Calu3 (cell line): ENCODE results near the gene LCLAT1. TPM values are rescaled to one million over a fixed set of nuclear protein-coding genes. Genes with fewer than 3 reads are reported as not detected.
"Not testable (repeated sequence)": the region's sequence is repeated elsewhere in the genome, so short reads cannot be mapped to it uniquely, and the experiment has no call there.

Source experiments
- BruUV-seq: library from RNA; stranded (reverse); fragments of 400-500 nt; replicated peaks from 2 replicates; lab custom pipeline; 2021; lab: Mats Ljungman, UMichigan
- CTCF ChIA-PET: fragments of 300-600 bp; sonication (Branson Sonifier 250); formaldehyde crosslinking; loops from one replicate; lab custom pipeline; 2022; ENCODE audit warnings: antibody characterized with exemption; lab: Charles Lee
- DNase-seq: peaks from one replicate; pipeline ENCODE4 v3.0.0; 2022
- H3K27ac Mint-ChIP-seq: one replicate; pipeline ENCODE4 v1.8.0; 2022; ENCODE audit warnings: mixed read lengths; ENCODE audit not compliant: unreplicated experiment
- H3K27me3 Mint-ChIP-seq: one replicate; pipeline ENCODE4 v1.8.0; 2022; ENCODE audit warnings: mixed read lengths; ENCODE audit not compliant: unreplicated experiment
- H3K36me3 Mint-ChIP-seq: one replicate; pipeline ENCODE4 v1.8.0; 2022; ENCODE audit warnings: mild to moderate bottlenecking, moderate library complexity, mixed read lengths; ENCODE audit not compliant: insufficient read depth, unreplicated experiment
- H3K4me1 Mint-ChIP-seq: one replicate; pipeline ENCODE4 v1.8.0; 2022; ENCODE audit warnings: mild to moderate bottlenecking, low read depth, mixed read lengths; ENCODE audit not compliant: unreplicated experiment
- H3K4me3 Mint-ChIP-seq: one replicate; pipeline ENCODE4 v1.8.0; 2022; ENCODE audit warnings: mild to moderate bottlenecking, low read depth, moderate library complexity, mixed read lengths; ENCODE audit not compliant: unreplicated experiment
- H3K9me3 Mint-ChIP-seq: one replicate; pipeline ENCODE4 v1.8.0; 2022; ENCODE audit warnings: low read depth, mixed read lengths; ENCODE audit not compliant: unreplicated experiment
- CTCF ChIP-seq: fragments of 200-600 bp; IDR thresholded peaks from one replicate; pipeline ENCODE4 v1.8.0; 2022; ENCODE audit warnings: antibody characterized with exemption; ENCODE audit not compliant: unreplicated experiment
- intact Hi-C: fragments of 100-400 bp; cut with micrococcal nuclease; formaldehyde crosslinking; loops from one replicate; pipeline ENCODE4 v1.10.0; 2022; ENCODE audit not compliant: unreplicated experiment
- total RNA-seq: library from RNA; stranded (reverse); gene quantifications from 2 replicates; pipeline ENCODE4 v1.2.3, GENCODE V29; 2022

LCLAT1 gene
- total RNA-seq, 1 experiment from 2014 or later, result 47.6 TPM

GRCh38 chr2:30503007-30503694, 56.1 kb downstream of the LCLAT1 start:
- H3K27me3 Mint-ChIP-seq, result no peaks in the 10 kb centered on the region
- BruUV-seq, result no TSS peak
- no peak for DNase-seq
- CTCF ChIA-PET, result interaction anchor here (0.6 to 1.4 kb wide), 2 partner anchors 53 to 143 kb away, joined by 3 to 4 read pairs; no protein-coding TSS in a partner anchor
- intact Hi-C loops, result no loop called here
- H3K27ac Mint-ChIP-seq, result no peak overlapping the region
- peaks cover 2% of the 10 kb centered on the region for H3K9me3 Mint-ChIP-seq
- H3K36me3 Mint-ChIP-seq, result no peaks in the 10 kb centered on the region
- H3K4me3 Mint-ChIP-seq, result no peak overlapping the region
- H3K4me1 Mint-ChIP-seq, result peaks cover 9% of the 10 kb centered on the region
- no peak for TF ChIP-seq CTCF

GRCh38 chr2:30503695-30504052, 56.6 kb downstream of the LCLAT1 start:
- DNase-seq, result no peak
- BruUV-seq, result no TSS peak
- Mint-ChIP-seq H3K27me3 (no peaks in the 10 kb centered on the region), H3K36me3 (no peaks in the 10 kb centered on the region), H3K9me3 (peaks cover 5% of the 10 kb centered on the region), H3K4me3 (no peak overlapping the region), H3K4me1 (peaks cover 9% of the 10 kb centered on the region), H3K27ac (no peak overlapping the region)
- no peak for TF ChIP-seq CTCF
- CTCF ChIA-PET, result interaction anchor here (0.6 to 1.4 kb wide), 2 partner anchors 49 to 54 kb away, joined by 3 to 4 read pairs; no protein-coding TSS in a partner anchor
- intact Hi-C loops, result no loop called here

GRCh38 chr2:30504731-30505130, 57.7 kb downstream of the LCLAT1 start:
- intact Hi-C loops, result no loop called here
- Mint-ChIP-seq H3K27ac (peak overlapping the region; percentile 8), H3K9me3 (peaks cover 5% of the 10 kb centered on the region), H3K4me1 (peaks cover 9% of the 10 kb centered on the region), H3K36me3 (no peaks in the 10 kb centered on the region), H3K4me3 (no peak overlapping the region), H3K27me3 (no peaks in the 10 kb centered on the region)
- no peak for DNase-seq
- BruUV-seq, result no TSS peak
- CTCF ChIA-PET, result no interaction called here
- no peak for TF ChIP-seq CTCF

GRCh38 chr2:30505500-30506180, 58.6 kb downstream of the LCLAT1 start:
- intact Hi-C loops, result no loop called here
- Mint-ChIP-seq H3K36me3 (no peaks in the 10 kb centered on the region), H3K27me3 (no peaks in the 10 kb centered on the region), H3K9me3 (peaks cover 5% of the 10 kb centered on the region), H3K27ac (no peak overlapping the region), H3K4me1 (peaks cover 16% of the 10 kb centered on the region), H3K4me3 (no peak overlapping the region)
- BruUV-seq, result no TSS peak
- TF ChIP-seq CTCF, result no peak
- no peak for DNase-seq
- CTCF ChIA-PET, result no interaction called here

GRCh38 chr2:30507460-30507859, 60.4 kb downstream of the LCLAT1 start:
- H3K9me3 Mint-ChIP-seq, H3K4me3 Mint-ChIP-seq, intact Hi-C loops, CTCF ChIA-PET, BruUV-seq, H3K36me3 Mint-ChIP-seq, H3K27me3 Mint-ChIP-seq, DNase-seq, H3K27ac Mint-ChIP-seq: not testable (repeated sequence)
- H3K4me1 Mint-ChIP-seq, result peaks cover 33% of the 10 kb centered on the region
